ENCODE measurements around the gene NBEA.

Gene NBEA

GRCh38 chr13:35714121-35714520, 772.1 kb downstream of the NBEA start:
- in situ Hi-C loops (cut with HindIII; ENCODE audit: low sequenced_read_pairs): no loop called here
- DNase-seq (ENCODE audit: low read depth, low spot score): no peak
- no peak for TF ChIP-seq CTCF (IDR thresholded peaks at IDR 0.05; ENCODE audit: low read depth, low read length)

GRCh38 chr13:35714588-35715377, 772.7 kb downstream of the NBEA start:
- TF ChIP-seq CTCF (IDR thresholded peaks at IDR 0.05; ENCODE audit: low read depth, low read length): no peak
- no peak overlapping the region for H3K4me3 ChIP-seq (ENCODE audit: low read depth, low read length)
- in situ Hi-C loops (cut with HindIII; ENCODE audit: low sequenced_read_pairs): no loop called here
- DNase-seq (ENCODE audit: low read depth, low spot score): no peak

More at GRCh38 chr13:35714121-35714520, 772.1 kb downstream of the NBEA start:
- H3K4me3 ChIP-seq (ENCODE audit: low read depth, low read length): no peak overlapping the region

- no peak for TF ChIP-seq CTCF (IDR thresholded peaks at IDR 0.05; ENCODE audit: low read depth, low read length)
- no peak for DNase-seq (ENCODE audit: low read depth, low spot score)
- in situ Hi-C loops (cut with HindIII; ENCODE audit: low sequenced_read_pairs): no loop called here
Measured at GRCh38 chr13:35716186-35716585, 774.1 kb downstream of the NBEA start.

GRCh38 chr13:35716729-35717128, 774.7 kb downstream of the NBEA start:
- TF ChIP-seq CTCF (IDR thresholded peaks at IDR 0.05; ENCODE audit: low read depth, low read length): no peak
- in situ Hi-C loops (cut with HindIII; ENCODE audit: low sequenced_read_pairs): no loop called here
- no peak overlapping the region for H3K4me3 ChIP-seq (ENCODE audit: low read depth, low read length)
- DNase-seq (ENCODE audit: low read depth, low spot score): no peak

More at GRCh38 chr13:35716186-35716585, 774.1 kb downstream of the NBEA start:
- H3K4me3 ChIP-seq (ENCODE audit: low read depth, low read length): no peak overlapping the region

- no peak for DNase-seq (ENCODE audit: low read depth, low spot score)
- in situ Hi-C loops (cut with HindIII; ENCODE audit: low sequenced_read_pairs): no loop called here
- no peak for TF ChIP-seq CTCF (IDR thresholded peaks at IDR 0.05; ENCODE audit: low read depth, low read length)
- H3K4me3 ChIP-seq (ENCODE audit: low read depth, low read length): no peak overlapping the region
Measured at GRCh38 chr13:35718084-35718483, 776.0 kb downstream of the NBEA start.

GRCh38 chr13:35720290-35720689, 778.2 kb downstream of the NBEA start:
- in situ Hi-C loops (cut with HindIII; ENCODE audit: low sequenced_read_pairs): no loop called here
- no peak for TF ChIP-seq CTCF (IDR thresholded peaks at IDR 0.05; ENCODE audit: low read depth, low read length)
- H3K4me3 ChIP-seq (ENCODE audit: low read depth, low read length): no peak overlapping the region
- DNase-seq (ENCODE audit: low read depth, low spot score): no peak
